Brain microvascular endothelial cell (primary cell): ENCODE data around the gene WDR7.
A peak's percentile ranks its signal among the peaks of the same experiment; 100 is the strongest.

Experiments
- DNase-seq: peaks from one replicate; pipeline ENCODE4 v3.0.0-alpha.2; 2020
- H3K27ac ChIP-seq: fragments of 250-450 bp; sonication (Bioruptor Pico); 2 replicates; pipeline ENCODE4 v1.5.1; 2020; ENCODE audit warnings: mild to moderate bottlenecking, moderate library complexity
- H3K27me3 ChIP-seq: fragments of 250-450 bp; sonication (Bioruptor Pico); replicated peaks from 2 replicates; pipeline ENCODE4 v1.5.1; 2020; ENCODE audit warnings: mild to moderate bottlenecking
- H3K36me3 ChIP-seq: fragments of 250-450 bp; sonication (Bioruptor Pico); replicated peaks from 2 replicates; pipeline ENCODE4 v1.5.1; 2020; ENCODE audit warnings: mild to moderate bottlenecking
- H3K4me3 ChIP-seq: 2 replicates; pipeline ENCODE4 v1.5.1; 2011; ENCODE audit warnings: low read depth, mild to moderate bottlenecking, control low read depth, low read length, moderate library complexity
- CTCF ChIP-seq: IDR thresholded peaks from 2 replicates; pipeline ENCODE4 v1.5.1; 2011; ENCODE audit warnings: low read depth, mild to moderate bottlenecking, moderate library complexity, low read length, control low read depth, inconsistent platforms; ENCODE audit errors: missing control alignments
- in situ Hi-C: cut with HindIII; loops from 2 replicates; pipeline ENCODE4 v1.10.0; 2017; ENCODE audit warnings: low sequenced_read_pairs, low pct_ligation_motif_present

The WDR7 gene

GRCh38 chr18:56639571-56639970 is 11.6 kb upstream of the WDR7 start:
- Histone ChIP-seq H3K27ac (no peak overlapping the region), H3K4me3 (no peak overlapping the region), H3K27me3 (no peaks in the 10 kb centered on the region), H3K36me3 (no peaks in the 10 kb centered on the region)
- DNase-seq = no peak
- in situ Hi-C loops = no loop called here
- no peak for TF ChIP-seq CTCF

- Histone ChIP-seq H3K27ac (no peak overlapping the region), H3K36me3 (no peaks in the 10 kb centered on the region), H3K4me3 (no peak overlapping the region), H3K27me3 (no peaks in the 10 kb centered on the region)
- in situ Hi-C loops = no loop called here
- no peak for TF ChIP-seq CTCF
- DNase-seq = peak; percentile 36
Observed at GRCh38 chr18:56641714-56642337, 9.3 kb upstream of the WDR7 start.

GRCh38 chr18:56643381-56643780 is 7.8 kb upstream of the WDR7 start:
- H3K27ac ChIP-seq = no peak overlapping the region
- no peak overlapping the region for H3K4me3 ChIP-seq
- no peak for TF ChIP-seq CTCF
- H3K27me3 ChIP-seq = no peaks in the 10 kb centered on the region
- no peaks in the 10 kb centered on the region for H3K36me3 ChIP-seq
- DNase-seq = no peak
- in situ Hi-C loops = no loop called here

GRCh38 chr18:56645415-56646016 is 5.6 kb upstream of the WDR7 start:
- Histone ChIP-seq H3K27ac (no peak overlapping the region), H3K36me3 (no peaks in the 10 kb centered on the region), H3K4me3 (no peak overlapping the region), H3K27me3 (no peaks in the 10 kb centered on the region)
- peak; percentile 43 for TF ChIP-seq CTCF
- DNase-seq = no peak
- in situ Hi-C loops = no loop called here

GRCh38 chr18:56647071-56647470 is 4.1 kb upstream of the WDR7 start:
- DNase-seq = no peak
- TF ChIP-seq CTCF = no peak
- H3K27me3 ChIP-seq = no peaks in the 10 kb centered on the region

More at GRCh38 chr18:56647071-56647470, 4.1 kb upstream of the WDR7 start:
- H3K4me3 ChIP-seq = no peak overlapping the region
- no peak overlapping the region for H3K27ac ChIP-seq
- in situ Hi-C loops = no loop called here
- H3K36me3 ChIP-seq = no peaks in the 10 kb centered on the region
